H9 (cell line): ENCODE data around the gene SYAP1. TPM values are rescaled to one million over a fixed set of nuclear protein-coding genes. Genes with fewer than 3 reads are reported as not detected.

Experiments used
- DNase-seq: peaks from one replicate; pipeline ENCODE4 v3.0.0-alpha.2; 2017
- H2AFZ ChIP-seq: one replicate; pipeline ENCODE4 v1.6.1; 2013; ENCODE audit warnings: mild to moderate bottlenecking, low read length, control low read depth, moderate library complexity
- H2AK5ac ChIP-seq: 2 replicates; pipeline ENCODE4 v1.6.1; 2013; ENCODE audit warnings: low read length, control low read depth, mixed read lengths; ENCODE audit not compliant: insufficient read length
- H2BK120ac ChIP-seq: one replicate; pipeline ENCODE4 v1.6.1; 2013; ENCODE audit warnings: low read depth, mild to moderate bottlenecking, low read length, control low read depth, inconsistent platforms; ENCODE audit not compliant: poor library complexity, severe bottlenecking
- H2BK12ac ChIP-seq: 2 replicates; pipeline ENCODE4 v1.6.1; 2013; ENCODE audit warnings: low read length, control low read depth, mixed read lengths, low read depth; ENCODE audit not compliant: insufficient read length
- H2BK15ac ChIP-seq: 2 replicates; pipeline ENCODE4 v1.6.1; 2013; ENCODE audit warnings: low read depth, low read length, control low read depth
- H2BK20ac ChIP-seq: one replicate; pipeline ENCODE4 v1.6.1; 2013; ENCODE audit warnings: low read depth, mild to moderate bottlenecking, low read length, control low read depth, inconsistent platforms; ENCODE audit not compliant: poor library complexity, severe bottlenecking
- H2BK5ac ChIP-seq: 2 replicates; pipeline ENCODE4 v1.6.1; 2013; ENCODE audit warnings: low read length, control low read depth, mixed read lengths; ENCODE audit not compliant: insufficient read length
- H3K14ac ChIP-seq: 2 replicates; pipeline ENCODE4 v1.6.1; 2013; ENCODE audit warnings: low read length, control low read depth; ENCODE audit not compliant: insufficient read depth
- H3K18ac ChIP-seq: 2 replicates; pipeline ENCODE4 v1.6.1; 2013; ENCODE audit warnings: low read depth, mild to moderate bottlenecking, mixed read lengths, low read length, control low read depth; ENCODE audit not compliant: insufficient read length
- H3K23ac ChIP-seq: 2 replicates; pipeline ENCODE4 v1.6.1; 2013; ENCODE audit warnings: low read length, control low read depth, mixed read lengths, low read depth; ENCODE audit not compliant: insufficient read length
- H3K23me2 ChIP-seq: 2 replicates; pipeline ENCODE4 v1.6.1; 2013; ENCODE audit warnings: low read depth, mild to moderate bottlenecking, mixed read lengths, low read length, control low read depth; ENCODE audit not compliant: insufficient read length, poor library complexity, severe bottlenecking
- H3K27ac ChIP-seq: 2 replicates; pipeline ENCODE4 v1.5.1; 2013; ENCODE audit warnings: low read length, control low read depth, mixed read lengths, low read depth; ENCODE audit not compliant: insufficient read length
- H3K27me3 ChIP-seq: 2 replicates; pipeline ENCODE4 v1.6.1; 2013; ENCODE audit warnings: low read length, control low read depth, inconsistent platforms; ENCODE audit not compliant: insufficient read depth
- H3K4ac ChIP-seq: 2 replicates; pipeline ENCODE4 v1.6.1; 2013; ENCODE audit warnings: low read depth, mild to moderate bottlenecking, control low read depth, inconsistent platforms, low read length, moderate library complexity
- H3K4me1 ChIP-seq: 2 replicates; pipeline ENCODE4 v1.6.1; 2013; ENCODE audit warnings: low read length, control low read depth, inconsistent platforms; ENCODE audit not compliant: insufficient read depth
- H3K4me2 ChIP-seq: 2 replicates; pipeline ENCODE4 v1.6.1; 2013; ENCODE audit warnings: low read length, control low read depth, mixed read lengths; ENCODE audit not compliant: insufficient read length, insufficient read depth
- H3K56ac ChIP-seq: 2 replicates; pipeline ENCODE4 v1.6.1; 2013; ENCODE audit warnings: low read depth, mild to moderate bottlenecking, mixed read lengths, low read length, control low read depth; ENCODE audit not compliant: insufficient read length
- H3K79me1 ChIP-seq: 2 replicates; pipeline ENCODE4 v1.6.1; 2013; ENCODE audit warnings: low read depth, mild to moderate bottlenecking, moderate library complexity, low read length, control low read depth, inconsistent platforms; ENCODE audit not compliant: insufficient read depth, poor library complexity, severe bottlenecking
- H3K79me2 ChIP-seq: 2 replicates; pipeline ENCODE4 v1.6.1; 2013; ENCODE audit warnings: low read length, control low read depth, inconsistent platforms; ENCODE audit not compliant: insufficient read depth
- H3K9ac ChIP-seq: 2 replicates; pipeline ENCODE4 v1.6.1; 2013; ENCODE audit warnings: low read length, control low read depth, mixed read lengths; ENCODE audit not compliant: insufficient read length; ENCODE audit errors: extremely low read depth
- H3K9me3 ChIP-seq: one replicate; pipeline ENCODE4 v1.6.1; 2013; ENCODE audit warnings: low read depth, low read length, inconsistent platforms; ENCODE audit not compliant: control insufficient read depth
- H3T11ph ChIP-seq: one replicate; pipeline ENCODE4 v1.6.1; 2013; ENCODE audit warnings: mild to moderate bottlenecking, low read length, control low read depth, inconsistent platforms
- H4K20me1 ChIP-seq: one replicate; pipeline ENCODE4 v1.6.1; 2013; ENCODE audit not compliant: control insufficient read depth, insufficient read length, insufficient read depth
- H4K5ac ChIP-seq: 2 replicates; pipeline ENCODE4 v1.6.1; 2013; ENCODE audit warnings: low read depth, mild to moderate bottlenecking, mixed read lengths, low read length, control low read depth; ENCODE audit not compliant: insufficient read length
- H4K8ac ChIP-seq: replicated peaks from 2 replicates; pipeline ENCODE4 v1.6.1; 2013; ENCODE audit warnings: low read length, control low read depth, mixed read lengths, low read depth; ENCODE audit not compliant: insufficient read length
- H4K91ac ChIP-seq: 2 replicates; pipeline ENCODE4 v1.6.1; 2013; ENCODE audit warnings: low read depth, mild to moderate bottlenecking, moderate library complexity, mixed read lengths, low read length, control low read depth; ENCODE audit not compliant: insufficient read length
- H3K27ac Mint-ChIP-seq, 3 experiments: 2 replicates in 2 of 3; 3 replicates in 1 of 3; pipeline ENCODE4 v1.8.0; 2020 to 2021; ENCODE audit warnings: mixed read lengths in 3 of 3, mild to moderate bottlenecking in 1 of 3, moderate library complexity in 1 of 3
- H3K27me3 Mint-ChIP-seq: 2 replicates; pipeline ENCODE4 v1.8.0; 2021; ENCODE audit warnings: low read depth, mild to moderate bottlenecking, moderate library complexity, mixed read lengths
- H3K36me3 Mint-ChIP-seq, 3 experiments: 2 replicates in 2 of 3; 3 replicates in 1 of 3; pipeline ENCODE4 v1.8.0; 2020 to 2021; ENCODE audit warnings: low read depth in 3 of 3, mixed read lengths in 3 of 3; ENCODE audit not compliant: insufficient read depth in 1 of 3
- H3K4me1 Mint-ChIP-seq, 2 experiments: 2 replicates each; pipeline ENCODE4 v1.8.0; 2020; ENCODE audit warnings: mixed read lengths in 2 of 2
- H3K4me3 Mint-ChIP-seq, 2 experiments: 2 replicates in 1 of 2; 3 replicates in 1 of 2; pipeline ENCODE4 v1.8.0; 2020 to 2021; ENCODE audit warnings: mild to moderate bottlenecking in 2 of 2, mixed read lengths in 2 of 2, moderate library complexity in 1 of 2
- H3K9me3 Mint-ChIP-seq, 2 experiments: 2 replicates in 1 of 2; 3 replicates in 1 of 2; pipeline ENCODE4 v1.8.0; 2020; ENCODE audit warnings: mild to moderate bottlenecking in 2 of 2, mixed read lengths in 2 of 2, moderate library complexity in 1 of 2
- WGBS: extraction: QIAGEN DNeasy Blood & Tissue Kit; methylation state at CpG from one replicate; pipeline ENCODE4 v1.1.7; 2013; ENCODE audit warnings: missing lambda C conversion rate, low lambda C conversion rate, mixed read lengths; ENCODE audit not compliant: insufficient read length; ENCODE audit errors: extremely low coverage; 5-methylcytosine and 5-hydroxymethylcytosine counted together
- total RNA-seq: library from RNA; stranded (reverse); gene quantifications from 2 replicates; pipeline ENCODE4 v1.2.1, GENCODE V29; 2021
- TF ChIP-seq, protein P1 (sequence below): fragments of 200-600 bp; sonication (generic); conservative IDR thresholded peaks from 3 replicates; pipeline ENCODE4 v1.8.0; 2021; ENCODE audit warnings: antibody characterized with exemption, mild to moderate bottlenecking

Gene SYAP1
- total RNA-seq, 1 experiment from 2014 or later = 42.7 TPM

DNA sequence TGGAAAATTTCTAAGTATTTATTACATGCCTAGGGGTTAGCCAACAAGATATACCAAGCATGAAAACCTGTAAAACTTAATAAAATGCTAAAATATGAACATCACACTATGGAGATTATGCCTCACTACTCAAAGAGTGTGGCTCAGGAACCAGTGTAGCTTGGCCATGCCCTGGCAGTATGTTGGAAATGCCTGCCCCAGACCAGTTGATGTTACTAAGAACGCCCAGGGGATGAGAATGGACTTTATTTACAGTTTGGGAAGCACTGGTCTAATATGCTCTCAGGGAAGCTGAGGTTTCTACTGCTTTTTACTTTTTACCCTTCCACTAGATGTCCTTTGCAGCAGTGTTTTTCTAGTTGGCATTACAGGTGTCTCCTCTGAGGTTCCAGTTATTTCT lies 43.2 kb downstream of the SYAP1 start:
- H3K23me2 ChIP-seq = no peaks in the 10 kb centered on the region
- Mint-ChIP-seq H3K4me1 (peaks cover 6 to 18% of the 10 kb centered on the region in 2 experiments; a peak in 3 of 4 replicates), H3K27me3 (no peaks in the 10 kb centered on the region), H3K4me3 (no peak overlapping the region), H3K27ac (peak overlapping the region; percentile 55 to 88 (median 80); a peak in 3 of 7 replicates), H3K36me3 (peaks cover 14 to 38% (median 37%) of the 10 kb centered on the region in 3 experiments; a peak in 6 of 7 replicates), H3K9me3 (peaks cover 0 to 2% of the 10 kb centered on the region in 2 experiments; a peak in 1 of 5 replicates)
- H3K4me2 ChIP-seq = no peak overlapping the region
- no peak overlapping the region for H3K4ac ChIP-seq
- no peak overlapping the region for H3T11ph ChIP-seq
- H3K79me1 ChIP-seq = no peaks in the 10 kb centered on the region
- no peak overlapping the region for H3K56ac ChIP-seq
- no peak overlapping the region for H3K23ac ChIP-seq
- no peak overlapping the region for H2BK12ac ChIP-seq
- H3K27me3 ChIP-seq = no peaks in the 10 kb centered on the region
- DNase-seq = no peak
- no peak overlapping the region for H4K8ac ChIP-seq
- TF ChIP-seq, protein P1, sequence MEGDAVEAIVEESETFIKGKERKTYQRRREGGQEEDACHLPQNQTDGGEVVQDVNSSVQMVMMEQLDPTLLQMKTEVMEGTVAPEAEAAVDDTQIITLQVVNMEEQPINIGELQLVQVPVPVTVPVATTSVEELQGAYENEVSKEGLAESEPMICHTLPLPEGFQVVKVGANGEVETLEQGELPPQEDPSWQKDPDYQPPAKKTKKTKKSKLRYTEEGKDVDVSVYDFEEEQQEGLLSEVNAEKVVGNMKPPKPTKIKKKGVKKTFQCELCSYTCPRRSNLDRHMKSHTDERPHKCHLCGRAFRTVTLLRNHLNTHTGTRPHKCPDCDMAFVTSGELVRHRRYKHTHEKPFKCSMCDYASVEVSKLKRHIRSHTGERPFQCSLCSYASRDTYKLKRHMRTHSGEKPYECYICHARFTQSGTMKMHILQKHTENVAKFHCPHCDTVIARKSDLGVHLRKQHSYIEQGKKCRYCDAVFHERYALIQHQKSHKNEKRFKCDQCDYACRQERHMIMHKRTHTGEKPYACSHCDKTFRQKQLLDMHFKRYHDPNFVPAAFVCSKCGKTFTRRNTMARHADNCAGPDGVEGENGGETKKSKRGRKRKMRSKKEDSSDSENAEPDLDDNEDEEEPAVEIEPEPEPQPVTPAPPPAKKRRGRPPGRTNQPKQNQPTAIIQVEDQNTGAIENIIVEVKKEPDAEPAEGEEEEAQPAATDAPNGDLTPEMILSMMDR = no peak
- H2AFZ ChIP-seq = no peak overlapping the region
- H3K79me2 ChIP-seq = no peaks in the 10 kb centered on the region
- H3K14ac ChIP-seq = no peak overlapping the region
- no peak overlapping the region for H2BK20ac ChIP-seq
- no peak overlapping the region for H3K27ac ChIP-seq
- no peaks in the 10 kb centered on the region for H3K4me1 ChIP-seq
- H3K9me3 ChIP-seq = no peaks in the 10 kb centered on the region
- H4K5ac ChIP-seq = no peak overlapping the region
- H3K9ac ChIP-seq = no peak overlapping the region
- no peak overlapping the region for H2BK120ac ChIP-seq
- H2BK5ac ChIP-seq = no peak overlapping the region
- no peak overlapping the region for H2BK15ac ChIP-seq
- H3K18ac ChIP-seq = no peak overlapping the region
- no CpG with 5 or more reads among the region's 1 CpG for WGBS
- no peaks in the 10 kb centered on the region for H4K20me1 ChIP-seq
- no peak overlapping the region for H2AK5ac ChIP-seq
- H4K91ac ChIP-seq = no peak overlapping the region
